Mesenteric fat pad (tissue), 1 donor: ENCODE data around the gene PGGHG. TPM values are rescaled to one million over a fixed set of nuclear protein-coding genes. Genes with fewer than 3 reads are reported as not detected.
"Not testable (repeated sequence)": the region's sequence is repeated elsewhere in the genome, so short reads cannot be mapped to it uniquely, and the experiment has no call there.

ENCODE experiments used
- DNase-seq: peaks from one replicate; pipeline ENCODE4 v3.0.0-alpha.2; 2020; ENCODE audit warnings: low spot score
- total RNA-seq: library from RNA; stranded (reverse); fragmentation: NEBNext Ultra II Directional; extraction: Animal tissue kit (Norgen Biotek cat#: 25700); gene quantifications from one replicate; pipeline ENCODE4 v1.2.1, GENCODE V29; 2021
- donor health status: DM: yes; HTN: yes; CAD: no.

PGGHG gene
- total RNA-seq, 1 donor from 2014 or later: 25.2 TPM

DNA sequence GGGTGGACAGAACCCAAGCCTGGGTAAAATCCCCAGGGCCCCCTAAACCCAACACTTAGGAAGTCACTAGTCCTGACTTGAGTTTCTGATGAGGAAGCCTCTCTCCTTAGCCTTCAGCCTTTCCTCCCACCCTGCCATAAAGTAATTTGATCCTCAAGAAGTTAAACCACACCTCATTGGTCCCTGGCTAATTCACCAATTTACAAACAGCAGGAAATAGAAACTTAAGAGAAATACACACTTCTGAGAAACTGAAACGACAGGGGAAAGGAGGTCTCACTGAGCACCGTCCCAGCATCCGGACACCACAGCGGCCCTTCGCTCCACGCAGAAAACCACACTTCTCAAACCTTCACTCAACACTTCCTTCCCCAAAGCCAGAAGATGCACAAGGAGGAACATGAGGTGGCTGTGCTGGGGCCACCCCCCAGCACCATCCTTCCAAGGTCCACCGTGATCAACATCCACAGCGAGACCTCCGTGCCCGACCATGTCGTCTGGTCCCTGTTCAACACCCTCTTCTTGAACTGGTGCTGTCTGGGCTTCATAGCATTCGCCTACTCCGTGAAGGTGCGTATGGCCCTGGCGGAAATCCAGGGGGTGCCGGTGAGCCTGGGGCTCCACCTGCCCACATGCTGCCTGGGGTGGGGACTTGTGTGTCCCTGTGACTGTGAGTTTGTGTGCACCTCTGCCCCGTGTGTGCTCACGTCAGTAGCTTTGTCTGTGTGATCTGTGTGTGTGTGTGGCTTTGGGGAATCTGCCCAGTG is 25.0 kb downstream of the PGGHG start, which contains the start of gene IFITM1:
Gene IFITM1 (plus strand): TSS at position 254 of the 767 bp plus-strand sequence. CDS start 131 bp downstream, at position 385.
- no peak for DNase-seq

DNA sequence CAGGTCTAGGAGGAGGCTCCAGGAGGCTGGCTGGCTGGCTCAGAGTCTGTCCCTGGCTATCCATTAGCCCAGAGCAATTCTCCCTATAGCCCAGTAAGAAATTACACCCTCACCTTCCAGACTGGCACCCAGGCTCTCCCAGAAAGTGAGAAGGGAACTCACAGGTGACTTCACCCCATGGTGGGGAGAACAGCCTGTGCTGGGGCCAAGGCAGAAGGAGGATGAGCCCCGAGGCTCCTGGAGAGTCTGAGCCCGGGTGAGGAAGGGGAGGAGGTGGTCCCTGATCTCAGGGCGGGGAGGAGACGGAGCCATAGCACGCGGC is 25.6 kb downstream of the PGGHG start:
- not testable (repeated sequence) for DNase-seq

DNA sequence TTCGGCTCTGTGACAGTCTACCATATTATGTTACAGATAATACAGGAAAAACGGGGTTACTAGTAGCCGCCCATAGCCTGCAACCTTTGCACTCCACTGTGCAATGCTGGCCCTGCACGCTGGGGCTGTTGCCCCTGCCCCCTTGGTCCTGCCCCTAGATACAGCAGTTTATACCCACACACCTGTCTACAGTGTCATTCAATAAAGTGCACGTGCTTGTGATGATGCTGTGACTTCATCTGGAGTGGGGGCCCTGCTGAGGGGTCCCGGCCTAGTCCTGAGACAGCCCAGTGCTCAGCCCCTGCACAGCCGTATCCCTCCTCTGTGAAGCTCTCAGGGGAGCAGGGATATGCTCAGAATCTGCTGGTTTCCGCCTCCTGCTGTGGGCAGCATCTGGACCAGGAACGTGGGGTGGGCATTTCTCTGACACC is 26.1 kb downstream of the PGGHG start:
- DNase-seq: no peak

DNA sequence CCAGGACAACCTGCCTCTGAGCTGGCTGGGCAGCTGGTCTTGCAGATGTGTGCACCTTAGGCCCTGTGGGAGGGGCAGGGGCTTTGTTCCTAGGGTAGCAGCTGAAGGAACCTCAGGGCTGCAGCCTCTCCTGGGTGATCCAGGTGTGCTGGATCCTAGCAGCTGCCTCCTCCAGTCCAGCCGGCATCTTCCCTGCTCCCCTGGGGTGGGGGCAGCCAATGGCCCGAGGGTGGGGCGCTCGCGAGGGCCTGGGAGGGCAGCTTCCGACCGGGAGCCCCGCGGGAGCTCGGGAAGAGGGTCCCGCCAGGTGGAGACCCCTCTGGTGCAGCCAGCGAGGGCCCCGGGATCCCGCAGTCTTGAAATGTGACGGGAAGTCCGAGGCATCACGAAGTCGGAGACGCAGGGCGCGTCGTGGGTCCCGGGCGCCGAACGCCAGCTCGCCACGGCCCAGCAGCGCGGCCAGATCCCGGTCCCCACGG is 26.6 kb downstream of the PGGHG start:
- DNase-seq: no peak

DNA sequence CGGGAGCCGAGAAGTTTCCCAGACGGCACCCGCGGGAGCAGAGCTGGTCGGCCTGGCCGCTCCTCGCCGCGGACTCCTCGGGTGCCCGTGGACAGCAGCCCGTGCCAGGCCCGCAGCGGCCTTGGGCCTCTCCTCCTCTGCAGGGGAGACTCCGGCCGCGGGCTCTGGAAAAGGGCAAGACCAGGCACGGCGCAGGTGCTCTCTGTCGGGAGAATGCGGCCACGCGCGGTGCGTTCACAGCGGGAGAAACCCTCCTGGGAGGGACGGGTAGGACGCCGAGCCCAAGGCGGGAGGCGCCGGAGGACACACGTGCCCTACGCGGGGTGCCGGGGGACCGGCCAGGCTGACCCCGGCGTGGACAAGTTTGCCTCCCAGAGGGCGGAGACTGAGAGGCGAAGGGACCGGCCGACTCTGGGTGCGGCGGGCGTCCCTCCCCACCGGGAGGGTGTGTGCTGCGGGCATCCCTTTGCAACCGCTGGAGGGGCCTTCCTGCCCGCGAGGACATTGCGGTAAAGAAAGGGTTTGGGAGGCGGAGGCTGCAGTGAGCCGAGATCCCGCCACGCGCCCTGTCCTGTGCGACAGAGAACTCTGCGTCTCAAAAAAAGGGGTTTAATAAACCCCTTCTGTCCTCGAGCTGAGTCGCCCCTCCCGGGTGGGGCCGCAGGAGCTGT is 27.2 kb downstream of the PGGHG start:
- DNase-seq: no peak

DNA sequence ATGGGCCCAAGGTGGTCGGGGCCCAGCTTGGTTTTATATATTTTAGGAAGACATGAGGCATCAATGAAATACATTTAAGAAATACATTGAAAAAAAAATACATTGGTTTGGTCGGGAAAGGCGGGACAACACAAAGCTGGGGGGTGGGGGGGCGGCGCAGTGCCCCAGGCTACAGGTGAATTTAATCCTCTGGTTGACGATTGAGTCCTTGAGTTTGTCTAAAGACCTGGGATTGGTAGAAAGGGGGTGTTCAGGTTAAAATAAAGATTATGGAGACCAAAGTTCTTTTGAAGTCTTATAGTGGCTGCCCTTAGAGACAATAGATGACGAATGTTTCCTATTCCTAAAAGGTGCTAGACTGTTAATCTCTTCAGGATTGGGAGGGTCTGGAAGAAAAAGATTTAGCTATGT is 28.0 kb downstream of the PGGHG start:
- DNase-seq: no peak

DNA sequence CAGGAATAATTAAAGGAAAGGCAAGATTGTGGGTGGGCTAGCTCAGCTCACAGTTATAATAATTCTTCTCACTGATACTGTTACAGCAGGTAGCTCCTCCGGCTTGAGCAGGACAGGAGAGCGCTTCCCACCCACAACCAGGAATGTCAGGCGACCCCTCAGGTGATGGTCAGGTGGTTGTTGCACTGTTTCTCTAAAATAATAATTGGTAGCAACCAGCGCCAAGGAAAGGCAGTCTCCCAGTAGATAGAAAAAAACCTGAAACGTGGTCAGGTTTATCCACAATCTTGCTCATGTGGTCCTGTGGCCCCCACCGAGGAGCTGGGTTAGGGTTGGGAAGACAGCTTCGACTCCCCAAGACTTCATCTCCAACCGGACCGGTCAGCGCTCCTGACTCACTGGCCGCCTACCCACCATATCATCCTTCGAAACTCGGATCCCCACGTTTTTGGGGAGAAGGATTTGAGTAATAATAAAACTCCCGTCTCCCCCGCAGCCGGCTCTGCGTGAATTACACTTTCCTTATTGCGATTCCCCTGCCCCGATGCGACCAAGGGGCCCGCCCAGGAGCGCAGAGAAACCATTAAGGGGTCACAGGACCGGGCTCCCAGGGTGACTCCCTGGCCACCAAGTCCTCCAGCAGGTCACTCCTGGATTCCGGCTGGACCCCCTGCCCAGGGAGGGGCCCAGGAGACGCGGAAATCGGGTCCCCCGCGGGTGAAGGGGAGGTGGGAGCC is 28.9 kb downstream of the PGGHG start:
- DNase-seq: peak; percentile 49

DNA sequence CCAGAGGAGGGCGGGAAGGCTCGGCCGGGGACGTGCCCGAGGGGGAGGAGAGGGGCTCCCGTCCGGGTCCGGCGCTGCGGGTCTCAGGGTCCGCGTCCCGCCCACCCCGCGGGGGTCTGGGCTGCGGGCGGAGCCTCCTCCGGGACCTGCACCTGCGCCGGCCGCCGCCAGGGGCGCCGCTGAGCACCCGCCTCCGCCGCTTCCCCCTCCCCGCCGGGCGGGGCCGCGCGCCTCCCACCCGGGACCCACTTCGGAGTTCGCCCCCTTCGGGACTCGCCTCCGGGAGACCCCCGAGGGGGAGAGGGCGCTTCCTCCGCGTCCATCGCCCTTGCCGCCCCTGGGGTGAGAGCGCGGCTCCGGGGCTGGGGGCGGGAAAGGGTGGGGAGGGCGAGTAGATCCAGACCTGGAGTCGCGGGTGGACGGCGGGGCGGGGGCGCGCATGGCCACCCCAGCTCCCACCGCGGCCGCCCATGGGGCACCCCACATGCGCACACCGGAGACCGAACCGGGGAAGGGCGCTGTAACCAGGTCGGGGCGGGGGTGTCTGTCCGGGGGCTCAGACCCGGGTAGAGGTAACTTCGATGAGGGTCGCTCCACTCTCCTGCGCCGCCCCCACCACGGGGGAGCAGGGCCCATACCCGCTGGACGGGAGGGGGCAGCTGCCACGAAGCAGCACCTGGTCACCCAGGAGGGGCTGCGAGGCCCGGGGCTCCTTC is 29.6 kb downstream of the PGGHG start:
- peak; percentile 79 for DNase-seq

DNA sequence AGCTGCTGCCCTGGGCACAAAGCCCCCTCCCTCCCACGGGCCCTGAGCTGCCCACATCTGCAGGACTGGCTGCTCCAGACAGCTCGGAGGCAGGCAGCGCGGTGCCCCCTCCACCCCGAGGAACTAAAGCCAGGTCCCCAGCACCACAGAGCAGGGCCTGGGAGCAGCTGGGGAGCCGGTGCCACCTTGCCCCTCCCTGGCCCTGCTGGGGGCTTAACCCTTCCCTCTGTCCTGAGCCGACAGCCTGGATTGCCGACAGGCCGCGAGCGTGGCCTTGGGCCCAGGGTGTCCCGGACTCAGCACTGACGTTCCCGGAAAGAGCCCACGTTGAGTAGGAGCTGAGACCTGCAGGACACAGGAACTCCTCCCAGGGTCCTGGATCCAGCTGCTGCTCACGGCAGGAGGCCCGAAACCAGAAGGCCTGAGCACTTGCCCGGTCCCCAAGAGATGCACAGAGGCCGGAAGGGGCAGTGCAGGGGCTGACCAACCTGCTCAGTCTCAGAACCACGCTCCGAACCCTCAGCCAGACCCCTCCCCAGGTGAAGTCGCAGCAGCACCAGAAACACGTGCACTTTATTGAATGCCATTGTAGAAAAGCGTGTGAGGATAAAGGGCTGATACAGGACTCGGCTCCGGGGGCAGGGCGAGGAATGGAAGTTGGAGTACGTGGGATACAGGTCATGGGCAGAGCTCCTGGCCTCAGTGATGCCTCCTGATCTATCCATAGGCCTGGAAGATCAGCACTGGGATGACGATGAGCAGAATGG is 30.4 kb downstream of the PGGHG start:
- peak; percentile 85 for DNase-seq

DNA sequence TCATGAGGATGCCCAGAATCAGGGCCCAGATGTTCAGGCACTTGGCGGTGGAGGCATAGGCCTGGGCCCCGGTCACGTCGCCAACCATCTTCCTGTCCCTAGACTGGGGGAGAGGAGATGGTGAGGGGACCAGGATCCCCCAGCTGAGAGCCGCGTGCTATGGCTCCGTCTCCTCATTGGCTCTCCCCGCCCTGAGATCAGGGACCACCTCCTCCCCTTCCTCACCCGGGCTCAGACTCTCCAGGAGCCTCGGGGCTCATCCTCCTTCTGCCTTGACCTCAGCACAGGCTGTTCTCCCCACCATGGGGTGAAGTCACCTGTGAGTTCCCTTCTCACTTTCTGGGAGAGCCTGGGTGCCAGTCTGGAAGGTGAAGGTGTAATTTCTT is 31.0 kb downstream of the PGGHG start:
- peak; percentile 20 for DNase-seq

DNA sequence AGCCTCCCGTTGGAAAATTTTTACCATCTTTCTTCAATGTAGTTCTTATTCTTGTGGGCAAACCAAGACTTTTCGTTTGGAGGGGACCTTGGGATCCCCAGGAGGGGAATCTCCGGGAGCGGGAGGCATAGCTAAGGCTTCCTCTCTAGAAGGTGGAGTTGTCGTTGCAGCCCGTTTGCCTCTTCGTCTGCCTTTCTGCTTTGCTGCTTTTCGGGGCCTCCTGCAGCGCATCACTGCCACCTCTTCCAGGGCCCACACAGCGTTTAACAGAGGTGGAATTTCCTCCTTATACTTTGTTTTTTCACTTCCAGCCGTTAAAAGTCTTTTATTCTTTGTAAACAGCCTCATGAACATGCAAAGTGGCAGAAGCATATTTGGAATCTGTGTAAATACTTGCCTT is 35.2 kb downstream of the PGGHG start:
- DNase-seq: peak; percentile 80

DNA sequence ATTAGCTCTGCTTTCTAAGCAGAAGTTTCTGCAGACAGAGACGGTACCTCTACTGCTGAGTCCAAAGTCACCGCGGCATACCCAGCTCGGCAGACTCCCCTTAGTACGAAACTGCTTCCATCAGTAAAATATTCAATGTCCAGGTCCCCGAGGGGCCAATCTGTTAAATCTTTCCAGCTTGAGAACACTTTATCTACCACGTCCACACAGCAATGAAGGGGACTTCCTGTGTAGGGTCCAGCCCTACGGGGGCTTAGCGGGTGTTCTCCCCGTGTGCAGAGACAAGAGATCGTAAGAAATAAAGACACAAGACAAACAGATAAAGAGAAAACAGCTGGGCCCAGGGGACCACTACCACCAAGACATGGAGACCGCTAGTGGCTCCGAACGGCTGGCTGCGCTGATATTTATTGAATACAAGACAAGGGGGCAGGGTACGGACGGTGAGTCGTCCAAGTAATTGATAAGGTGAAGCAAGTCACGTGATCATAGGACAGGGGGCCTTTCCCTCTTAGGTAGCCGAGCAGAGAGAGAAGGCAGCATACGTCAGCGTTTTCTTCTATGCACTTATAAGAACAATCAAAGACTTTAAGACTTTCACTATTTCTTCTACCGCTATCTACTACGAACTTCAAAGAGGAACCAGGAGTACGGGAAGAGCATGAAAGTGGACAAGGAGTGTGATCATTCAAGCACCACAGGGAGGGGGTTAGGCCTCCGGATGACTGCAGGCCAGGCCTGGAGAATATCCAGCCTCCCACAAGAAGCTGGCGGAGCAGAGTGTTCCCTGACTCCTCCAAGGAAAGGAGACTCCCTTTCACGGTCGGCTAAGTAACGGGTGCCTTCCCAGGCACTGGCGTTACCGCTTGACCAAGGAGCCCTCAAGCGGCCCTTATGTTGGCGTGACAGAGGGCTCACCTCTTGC is 35.9 kb downstream of the PGGHG start:
- peak; percentile 51 for DNase-seq

DNA sequence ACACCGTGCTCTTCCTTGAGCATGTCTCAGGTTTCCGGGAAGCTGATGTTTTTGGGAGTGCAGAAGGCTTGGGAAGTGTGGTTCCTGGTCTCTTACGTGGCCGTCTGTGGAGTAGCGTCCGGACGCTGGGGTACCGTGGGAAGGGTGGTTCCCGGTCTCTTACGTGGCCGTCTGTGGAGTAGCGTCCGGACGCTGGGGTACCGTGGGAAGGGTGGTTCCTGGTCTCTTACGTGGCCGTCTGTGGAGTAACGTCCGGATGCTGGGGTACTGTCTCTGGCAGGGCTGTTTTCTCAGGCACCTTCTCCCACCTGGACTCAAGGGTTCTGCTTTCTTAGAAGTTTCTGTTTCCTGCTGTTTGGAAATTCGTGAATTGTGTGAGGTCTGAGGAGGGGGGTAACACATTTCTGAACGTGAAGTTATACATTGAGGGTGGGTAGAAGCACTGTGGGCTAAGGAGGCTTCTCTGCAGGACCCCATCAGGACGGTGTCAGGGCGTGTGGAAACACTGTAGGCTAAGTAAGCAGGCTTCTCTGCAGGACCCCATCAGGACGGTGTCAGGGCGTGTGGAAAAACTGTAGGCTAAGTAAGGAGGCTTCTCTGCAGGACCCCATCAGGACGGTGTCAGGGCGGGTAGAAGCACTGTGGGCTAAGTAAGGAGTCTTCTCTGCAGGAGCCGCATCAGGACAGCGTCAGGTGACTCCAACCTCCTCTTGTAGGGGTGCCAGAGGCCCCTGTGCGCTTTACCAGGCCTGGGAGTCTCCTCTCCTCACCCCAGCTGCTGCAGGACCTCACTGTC is 37.1 kb downstream of the PGGHG start:
- DNase-seq: peak; percentile 72

DNA sequence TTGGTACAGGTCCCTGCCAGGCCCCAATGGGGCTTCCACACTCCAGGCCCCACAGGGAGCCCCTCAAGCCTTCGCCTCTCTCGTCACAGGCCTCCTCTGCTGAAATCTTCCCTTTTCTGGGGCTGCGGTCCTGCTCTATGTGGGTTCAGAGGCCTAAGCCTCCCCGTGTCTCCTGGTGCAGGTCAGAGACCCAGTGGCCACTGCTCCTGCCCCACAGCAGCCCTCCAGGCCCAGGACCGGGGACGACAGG is 37.6 kb downstream of the PGGHG start:
- DNase-seq: no peak

DNA sequence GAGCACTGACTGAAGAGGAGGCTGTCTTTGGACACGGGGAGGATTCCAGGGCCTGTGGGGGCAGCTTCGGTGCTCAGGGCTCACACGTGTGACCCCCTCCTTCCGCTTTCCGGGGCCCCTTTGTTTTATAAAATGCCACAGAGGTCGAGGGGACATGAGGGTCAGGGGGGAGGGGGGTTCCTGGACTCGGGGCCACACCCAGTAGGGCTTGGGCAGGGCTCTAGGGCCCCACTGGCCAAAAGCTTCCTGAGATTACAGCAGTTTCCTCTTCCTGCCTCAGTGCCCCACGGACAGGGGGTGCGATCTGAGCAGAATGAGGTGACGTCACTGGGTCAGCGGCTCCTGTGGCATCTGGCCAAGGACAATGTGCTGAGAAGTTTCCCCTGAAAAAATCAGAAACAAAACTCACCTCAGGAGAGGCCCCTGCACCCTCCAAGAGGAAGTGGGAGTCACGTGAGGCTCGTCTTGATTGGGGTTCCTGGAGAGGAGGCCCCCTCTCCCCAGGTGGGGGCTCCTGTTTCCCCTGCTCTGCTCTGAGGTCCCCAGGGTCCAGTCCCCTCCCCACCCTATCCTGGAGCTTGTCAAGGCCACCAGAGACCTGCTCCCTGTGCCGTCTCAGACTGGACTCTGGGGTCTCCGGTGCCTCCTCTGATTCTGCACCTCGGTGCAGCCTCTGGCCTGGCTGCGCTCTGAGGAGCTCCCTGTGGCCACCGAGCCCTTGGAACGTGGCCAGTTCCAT is 38.1 kb downstream of the PGGHG start:
- peak; percentile 94 for DNase-seq

DNA sequence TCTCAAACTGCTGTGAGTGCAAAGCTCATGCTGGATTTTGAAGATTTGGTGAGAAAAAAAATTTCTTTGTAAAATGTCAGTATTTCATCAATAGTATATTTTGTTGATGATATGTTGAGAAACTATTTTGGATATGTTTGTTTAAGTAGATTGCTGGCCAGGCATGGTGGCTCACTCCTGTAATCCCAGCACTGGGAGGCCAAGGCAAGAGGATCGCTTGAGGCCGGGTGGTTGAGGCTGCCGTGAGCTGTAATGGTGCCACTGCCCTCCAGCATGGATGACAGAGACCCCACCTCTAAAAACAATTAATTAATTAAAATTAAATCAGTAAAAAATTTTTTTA is 38.6 kb downstream of the PGGHG start:
- no peak for DNase-seq

DNA sequence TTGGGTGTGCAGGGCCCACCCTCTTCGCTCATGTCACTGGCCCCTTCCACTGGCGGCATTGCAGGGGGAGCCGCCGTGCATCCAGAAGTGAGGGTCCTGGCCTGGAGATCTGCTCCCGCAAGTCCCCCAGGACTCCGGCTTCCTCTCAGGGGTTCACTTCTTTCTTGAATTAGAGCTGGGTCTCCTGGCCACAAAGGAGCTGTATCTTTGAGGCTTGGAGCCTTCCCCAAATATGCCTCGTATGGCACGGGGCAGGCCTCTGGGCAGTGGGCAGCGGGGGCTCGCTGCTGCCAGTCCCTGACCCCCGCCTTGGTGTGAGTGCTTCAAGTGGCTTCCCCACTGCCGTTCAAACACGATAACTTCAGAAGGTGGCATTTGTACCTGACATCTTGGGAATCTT is 39.1 kb downstream of the PGGHG start:
- peak; percentile 68 for DNase-seq

DNA sequence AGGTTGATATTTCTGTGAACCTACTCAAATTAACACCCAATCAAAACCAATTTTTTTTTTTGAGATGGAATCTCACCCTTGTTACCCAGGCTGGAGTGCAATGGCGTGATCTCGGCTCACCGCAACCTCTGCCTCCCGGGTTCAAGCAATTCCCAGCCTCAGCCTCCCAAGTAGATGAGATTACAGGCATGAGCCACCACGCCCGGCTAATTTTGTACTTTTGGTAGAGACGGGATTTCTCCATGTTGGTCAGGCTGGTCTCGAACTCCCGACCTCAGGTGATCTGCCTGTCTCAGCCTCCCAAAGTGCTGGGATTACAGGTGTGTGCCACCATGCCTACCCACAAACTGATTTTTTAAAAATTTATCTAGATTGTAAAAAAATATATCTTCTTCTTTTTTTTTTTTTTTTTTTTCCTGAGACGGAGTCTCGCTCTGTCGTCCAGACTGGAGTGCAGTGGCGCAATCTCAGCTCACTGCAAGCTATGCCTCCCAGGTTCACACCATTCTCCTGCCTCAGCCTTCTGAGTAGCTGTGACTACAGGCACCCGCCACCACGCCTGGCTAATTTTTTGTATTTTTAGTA is 39.7 kb downstream of the PGGHG start:
- not testable (repeated sequence) for DNase-seq
